GM23338 (cell line): ENCODE measurements around the gene PLA2G4B. TPM values are rescaled to one million over a fixed set of nuclear protein-coding genes. Genes with fewer than 3 reads are reported as not detected.

Experiments used
- ATAC-seq: fragments of 200-7000 bp; cut with Tn5 transposase; 3 replicates; pipeline ENCODE4 v1.9.1; 2020
- DNase-seq: peaks from one replicate; pipeline ENCODE4 v3.0.0-alpha.2; 2015; ENCODE audit warnings: low spot score
- H2AFZ ChIP-seq: fragments of 200-600 bp; sonication (generic); 2 replicates; pipeline ENCODE4 v1.8.0; 2016; ENCODE audit warnings: antibody characterized with exemption, mild to moderate bottlenecking, moderate library complexity
- H3F3A ChIP-seq: fragments of 200-600 bp; sonication (generic); replicated peaks from 2 replicates; pipeline ENCODE4 v1.8.0; 2017; ENCODE audit warnings: antibody characterized with exemption, mixed run types, low read depth
- H3K27ac ChIP-seq: fragments of 200-600 bp; sonication (generic); 2 replicates; pipeline ENCODE4 v1.6.1; 2016; ENCODE audit warnings: low read depth
- H3K27me3 ChIP-seq: fragments of 200-600 bp; sonication (generic); 2 replicates; pipeline ENCODE4 v1.8.0; 2016; ENCODE audit warnings: mild to moderate bottlenecking, mixed run types, moderate library complexity; ENCODE audit not compliant: insufficient read depth
- H3K36me3 ChIP-seq: fragments of 200-600 bp; sonication (generic); 2 replicates; pipeline ENCODE4 v1.8.0; 2016; ENCODE audit warnings: mild to moderate bottlenecking; ENCODE audit not compliant: insufficient read depth
- H3K4me1 ChIP-seq: fragments of 200-600 bp; sonication (generic); 2 replicates; pipeline ENCODE4 v1.8.0; 2016; ENCODE audit warnings: mild to moderate bottlenecking, moderate library complexity; ENCODE audit not compliant: insufficient read depth
- H3K4me2 ChIP-seq: fragments of 200-600 bp; sonication (generic); 2 replicates; pipeline ENCODE4 v1.7.1; 2017; ENCODE audit warnings: mixed run types
- H3K4me3 ChIP-seq: fragments of 200-600 bp; sonication (generic); 2 replicates; pipeline ENCODE4 v1.6.1; 2016; ENCODE audit warnings: mixed run types
- H3K79me2 ChIP-seq: fragments of 200-600 bp; sonication (generic); replicated peaks from 2 replicates; pipeline ENCODE4 v1.8.0; 2017; ENCODE audit warnings: mild to moderate bottlenecking; ENCODE audit not compliant: insufficient read depth
- H3K9me2 ChIP-seq: fragments of 200-600 bp; sonication (generic); 2 replicates; pipeline ENCODE4 v1.8.0; 2017; ENCODE audit not compliant: insufficient read depth
- H4K20me1 ChIP-seq: fragments of 200-600 bp; sonication (generic); replicated peaks from 2 replicates; pipeline ENCODE4 v1.8.0; 2017; ENCODE audit warnings: mild to moderate bottlenecking; ENCODE audit not compliant: insufficient read depth
- H3K27ac Mint-ChIP-seq: 2 replicates; pipeline ENCODE4 v1.8.0; 2020; ENCODE audit warnings: inconsistent platforms, mild to moderate bottlenecking, moderate library complexity, mixed read lengths
- H3K27me3 Mint-ChIP-seq: 3 replicates; pipeline ENCODE4 v1.8.0; 2022; ENCODE audit warnings: low read depth, mild to moderate bottlenecking, moderate library complexity, mixed read lengths, inconsistent platforms; ENCODE audit not compliant: insufficient read depth, poor library complexity
- H3K36me3 Mint-ChIP-seq: 3 replicates; pipeline ENCODE4 v1.8.0; 2021; ENCODE audit warnings: low read depth, mild to moderate bottlenecking, inconsistent platforms, moderate library complexity, mixed read lengths
- H3K4me1 Mint-ChIP-seq: 3 replicates; pipeline ENCODE4 v1.8.0; 2020; ENCODE audit warnings: mild to moderate bottlenecking, inconsistent platforms, mixed read lengths
- H3K4me3 Mint-ChIP-seq: 3 replicates; pipeline ENCODE4 v1.8.0; 2021; ENCODE audit warnings: moderate library complexity, mild to moderate bottlenecking, inconsistent platforms, mixed read lengths
- H3K9me3 Mint-ChIP-seq: 3 replicates; pipeline ENCODE4 v1.8.0; 2020; ENCODE audit warnings: moderate library complexity, mild to moderate bottlenecking, inconsistent platforms, mixed read lengths
- EZH2 ChIP-seq: fragments of 200-600 bp; sonication (generic); IDR thresholded peaks from one replicate; pipeline ENCODE4 v1.8.0; 2017; ENCODE audit warnings: antibody characterized with exemption, mild to moderate bottlenecking, low read depth; ENCODE audit not compliant: unreplicated experiment
- EZH2phosphoT487 ChIP-seq: fragments of 200-600 bp; sonication (generic); IDR thresholded peaks from one replicate; pipeline ENCODE4 v1.8.1; 2018; ENCODE audit warnings: antibody characterized with exemption; ENCODE audit not compliant: unreplicated experiment
- JUNB ChIP-seq: IDR thresholded peaks from one replicate; pipeline ENCODE4 v1.6.1; 2016; ENCODE audit warnings: antibody characterized with exemption; ENCODE audit not compliant: unreplicated experiment
- NANOG ChIP-seq: IDR thresholded peaks from 2 replicates; pipeline ENCODE4 v1.6.1; 2016; ENCODE audit warnings: antibody characterized with exemption, borderline replicate concordance
- POLR2AphosphoS5 ChIP-seq: IDR thresholded peaks from 2 replicates; pipeline ENCODE4 v1.6.1; 2016; ENCODE audit warnings: antibody characterized with exemption, low read depth
- STAT1 ChIP-seq: IDR thresholded peaks from one replicate; pipeline ENCODE4 v1.6.1; 2016; ENCODE audit warnings: antibody characterized with exemption; ENCODE audit not compliant: unreplicated experiment
- ZNF331 ChIP-seq: fragments of 250-450 bp; sonication (Bioruptor Pico); IDR thresholded peaks from 2 replicates; pipeline ENCODE4 v1.5.0; 2020; ENCODE audit warnings: low read depth, mild to moderate bottlenecking, moderate library complexity
- ZNF462 ChIP-seq: fragments of 250-450 bp; sonication (Bioruptor Pico); IDR thresholded peaks from 2 replicates; pipeline ENCODE4 v1.5.0; 2020; ENCODE audit warnings: mild to moderate bottlenecking, moderate library complexity
- polyA plus RNA-seq: library from polyadenylated mRNA; unstranded; fragments of >200 nt; fragmentation: Nextera tagmentation; extraction: Ambion mirVana; gene quantifications from 2 replicates; pipeline ENCODE4 v1.2.1, GENCODE V29; 2016
- total RNA-seq: library from RNA; depleted of rRNA; stranded (reverse); fragments of >200 nt; shearing (Covaris generic); gene quantifications from 2 replicates; pipeline ENCODE4 v1.2.3, GENCODE V29; 2014

PLA2G4B gene
- total and polyA plus RNA-seq, 2 experiments from 2014 or later: 4.4 to 9.6 TPM

DNA sequence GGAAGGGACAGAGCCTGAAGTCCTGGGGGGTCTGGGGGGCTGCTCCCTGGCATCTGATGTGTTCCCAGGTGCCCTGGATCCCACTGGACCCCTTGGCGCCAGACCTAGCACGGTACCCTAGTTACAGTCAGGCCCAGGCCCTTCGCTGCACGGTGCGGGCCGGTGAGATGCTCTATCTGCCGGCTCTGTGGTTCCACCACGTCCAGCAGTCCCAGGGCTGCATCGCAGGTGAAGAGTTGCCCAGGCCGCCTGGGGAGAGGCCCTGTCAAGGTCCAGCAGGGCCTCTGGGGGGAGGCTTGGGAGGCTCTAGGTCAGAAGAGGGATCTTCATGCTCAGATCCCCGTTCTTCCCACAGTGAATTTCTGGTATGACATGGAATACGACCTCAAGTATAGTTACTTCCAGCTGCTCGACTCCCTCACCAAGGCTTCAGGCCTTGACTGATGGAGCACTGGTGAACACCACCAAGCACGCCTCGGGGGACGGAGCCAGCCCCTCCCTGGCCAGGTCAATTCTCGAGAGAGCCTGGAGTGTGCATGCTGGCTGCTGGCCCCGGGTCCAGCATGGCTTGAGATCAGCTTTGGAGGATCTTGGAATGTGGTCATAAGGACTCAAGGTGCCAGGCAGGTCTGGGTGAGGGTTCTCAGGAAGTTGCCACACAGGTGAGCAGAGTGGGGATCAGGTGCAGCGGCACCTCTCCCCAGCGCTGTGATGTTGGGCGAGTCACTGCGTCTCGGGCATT lies 1.8 kb upstream of the PLA2G4B start (continued):
- no peak for TF ChIP-seq ZNF462 (CRISPR knock-in tag)
- no peak for TF ChIP-seq EZH2

- Mint-ChIP-seq H3K27ac (no peak overlapping the region), H3K4me1 (no peaks in the 10 kb centered on the region), H3K9me3 (no peaks in the 10 kb centered on the region), H3K36me3 (peaks cover 8% of the 10 kb centered on the region; the same call in 1 of the 3 replicates), H3K27me3 (peaks cover 3% of the 10 kb centered on the region), H3K4me3 (no peak overlapping the region)
- Histone ChIP-seq H4K20me1 (no peaks in the 10 kb centered on the region), H3K4me1 (no peaks in the 10 kb centered on the region), H2AFZ (no peak overlapping the region), H3K4me2 (no peak overlapping the region), H3K79me2 (no peaks in the 10 kb centered on the region), H3F3A (no peaks in the 10 kb centered on the region), H3K27ac (no peak overlapping the region), H3K27me3 (no peaks in the 10 kb centered on the region), H3K36me3 (no peaks in the 10 kb centered on the region), H3K9me2 (no peaks in the 10 kb centered on the region), H3K4me3 (no peak overlapping the region)
- no peak for ATAC-seq
- TF ChIP-seq ZNF331 (CRISPR knock-in tag) (no peak), STAT1 (no peak), JUNB (no peak), EZH2phosphoT487 (no peak), NANOG (no peak), POLR2AphosphoS5 (no peak)
- no peak for DNase-seq
These were observed 1.3 kb downstream of the PLA2G4B start for GRCh38 chr15:41839781-41840491.
